HCT116 (cell line): ENCODE results near the gene NCCRP1. TPM values are rescaled to one million over a fixed set of nuclear protein-coding genes. Genes with fewer than 3 reads are reported as not detected.

ENCODE experiments used
- ATAC-seq: fragments of 200-7000 bp; cut with Tn5 transposase; 2 replicates; pipeline ENCODE4 v1.9.1; 2020; ENCODE audit warnings: mild to moderate bottlenecking, moderate library complexity
- BruUV-seq: library from RNA; stranded (reverse); fragments of 400-500 nt; replicated peaks from 2 replicates; lab custom pipeline; 2021; lab: Mats Ljungman, UMichigan
- CTCF ChIA-PET: fragments of 300-600 bp; sonication (Branson Sonifier 250); formaldehyde crosslinking; loops from one replicate; lab custom pipeline; 2021; ENCODE audit warnings: antibody characterized with exemption; lab: Charles Lee
- POLR2A ChIA-PET: fragments of 300-600, 350-600 bp; sonication (Branson Sonifier 250); formaldehyde crosslinking; loops from one replicate; lab custom pipeline; 2021; ENCODE audit warnings: antibody characterized with exemption; lab: Charles Lee
- RAD21 ChIA-PET, 2 experiments: fragments of 300-600 bp; sonication (Branson Sonifier 250); formaldehyde crosslinking; loops; one replicate each; lab custom pipeline; 2023; ENCODE audit warnings: low total read pairs in 2 of 2; ENCODE audit not compliant: uncharacterized antibody in 2 of 2, unreplicated experiment in 2 of 2, low non-redundant PET in 1 of 2; lab: Charles Lee
- DNase-seq: peaks from one replicate; pipeline ENCODE4 v3.0.0-alpha.2; 2010; ENCODE audit warnings: low read depth, low spot score
- H2AFZ ChIP-seq: fragments of 200-600 bp; shearing (Covaris generic), sonication (generic); 2 replicates; pipeline ENCODE4 v1.6.1; 2017; ENCODE audit warnings: low read depth, mixed run types, mixed read lengths, antibody characterized with exemption, low read length; ENCODE audit not compliant: poor library complexity, severe bottlenecking
- H3K27ac ChIP-seq: 2 replicates; pipeline ENCODE4 v1.5.1; 2012; ENCODE audit warnings: low read depth, low read length
- H3K27me3 ChIP-seq: fragments of 200-600 bp; sonication (generic); 2 replicates; pipeline ENCODE4 v1.6.1; 2016; ENCODE audit warnings: mixed run types, low read length, mixed read lengths; ENCODE audit not compliant: insufficient read depth
- H3K36me3 ChIP-seq, 2 experiments: fragments of 200-500 bp in 1 of 2; fragments of 200-600 bp in 1 of 2; sonication (Bioruptor generic) in 1 of 2; sonication (generic) in 1 of 2; 2 replicates each; pipeline versions ENCODE4 v1.5.1 to v1.6.1; 2014 to 2016; ENCODE audit warnings: low read length in 2 of 2, inconsistent platforms in 1 of 2, mixed read lengths in 1 of 2, mixed run types in 1 of 2; ENCODE audit not compliant: insufficient read depth in 2 of 2, control insufficient read depth in 1 of 2
- H3K4me1 ChIP-seq, 2 experiments: fragments of 200-600 bp in 1 of 2; sonication (generic) in 1 of 2; 2 replicates each; pipeline versions ENCODE4 v1.5.1 to v1.6.1; 2012 to 2017; ENCODE audit warnings: low read length in 2 of 2, inconsistent platforms in 1 of 2, mild to moderate bottlenecking in 1 of 2, mixed read lengths in 1 of 2, mixed run types in 1 of 2, moderate library complexity in 1 of 2; ENCODE audit not compliant: insufficient read depth in 2 of 2, control insufficient read depth in 1 of 2
- H3K4me2 ChIP-seq: fragments of 200-600 bp; sonication (generic); 2 replicates; pipeline ENCODE4 v1.6.1; 2017; ENCODE audit warnings: mixed run types, low read length, mixed read lengths
- H3K4me3 ChIP-seq, 2 experiments: fragments of 200-600 bp in 1 of 2; sonication (generic) in 1 of 2; replicated peaks in 1 of 2; 2 replicates each; pipeline ENCODE4 v1.5.1; 2011 to 2016; ENCODE audit warnings: low read length in 2 of 2, control low read depth in 1 of 2, low read depth in 1 of 2, mild to moderate bottlenecking in 1 of 2, mixed read lengths in 1 of 2, mixed run types in 1 of 2
- H3K79me2 ChIP-seq: fragments of 200-600 bp; sonication (generic); 2 replicates; pipeline ENCODE4 v1.6.1; 2017; ENCODE audit warnings: mild to moderate bottlenecking, mixed run types, low read length, moderate library complexity, mixed read lengths; ENCODE audit not compliant: insufficient read depth
- H3K9ac ChIP-seq: fragments of 200-600 bp; sonication (generic); 2 replicates; pipeline ENCODE4 v1.6.1; 2016; ENCODE audit warnings: low read length, mixed read lengths
- H3K9me2 ChIP-seq: fragments of 200-600 bp; sonication (generic), shearing (Covaris generic); 2 replicates; pipeline ENCODE4 v1.6.1; 2017; ENCODE audit warnings: mixed run types, mild to moderate bottlenecking, moderate library complexity; ENCODE audit not compliant: insufficient read depth
- H3K9me3 ChIP-seq, 2 experiments: fragments of 200-500 bp in 1 of 2; fragments of 200-600 bp in 1 of 2; sonication (Bioruptor generic) in 1 of 2; sonication (generic) in 1 of 2; 2 replicates each; pipeline ENCODE4 v1.6.1; 2014 to 2017; ENCODE audit warnings: low read length in 2 of 2, mixed read lengths in 2 of 2, inconsistent platforms in 1 of 2, low read depth in 1 of 2, mild to moderate bottlenecking in 1 of 2, mixed run types in 1 of 2, moderate library complexity in 1 of 2; ENCODE audit not compliant: control insufficient read depth in 1 of 2, insufficient read depth in 1 of 2
- H4K20me1 ChIP-seq: fragments of 200-600 bp; sonication (generic), shearing (Covaris generic); 2 replicates; pipeline ENCODE4 v1.6.1; 2017; ENCODE audit warnings: mixed run types, mild to moderate bottlenecking, moderate library complexity; ENCODE audit not compliant: insufficient read depth
- CBX3 ChIP-seq: IDR thresholded peaks from 2 replicates; pipeline ENCODE4 v1.6.1; 2012; ENCODE audit warnings: low read depth
- CEBPB ChIP-seq: IDR thresholded peaks from 2 replicates; pipeline ENCODE4 v1.6.1; 2012; ENCODE audit warnings: low read depth
- ELF1 ChIP-seq: IDR thresholded peaks from 2 replicates; pipeline ENCODE4 v1.6.1; 2012; ENCODE audit warnings: low read depth, borderline replicate concordance
- FOSL1 ChIP-seq: IDR thresholded peaks from 2 replicates; pipeline ENCODE4 v1.6.1; 2012; ENCODE audit warnings: low read depth
- JUND ChIP-seq: IDR thresholded peaks from 2 replicates; pipeline ENCODE4 v1.6.1; 2012
- POLR2A ChIP-seq: IDR thresholded peaks from 2 replicates; pipeline ENCODE4 v1.7.0; 2011; ENCODE audit warnings: borderline replicate concordance; ENCODE audit not compliant: insufficient read depth, insufficient read length; ENCODE audit errors: extremely low read depth
- SIN3A ChIP-seq: IDR thresholded peaks from 2 replicates; pipeline ENCODE4 v1.6.1; 2012; ENCODE audit warnings: low read depth
- SP1 ChIP-seq: IDR thresholded peaks from 2 replicates; pipeline ENCODE4 v1.6.1; 2012; ENCODE audit warnings: low read depth
- SRF ChIP-seq: IDR thresholded peaks from 2 replicates; pipeline ENCODE4 v1.6.1; 2012; ENCODE audit warnings: low read depth
- TCF7L2 ChIP-seq: IDR thresholded peaks from 2 replicates; pipeline ENCODE4 v1.7.0; 2011; ENCODE audit warnings: borderline replicate concordance, inconsistent platforms; ENCODE audit not compliant: insufficient read depth, insufficient read length; ENCODE audit errors: extremely low read depth
- YY1 ChIP-seq: IDR thresholded peaks from 2 replicates; pipeline ENCODE4 v1.6.1; 2011; ENCODE audit warnings: low read length, low read depth, moderate library complexity, mild to moderate bottlenecking; ENCODE audit not compliant: insufficient replicate concordance; ENCODE audit errors: extremely low read depth
- intact Hi-C: fragments of 100-400 bp; cut with micrococcal nuclease; formaldehyde crosslinking; loops from 2 replicates; pipeline ENCODE4 v1.10.0; 2022
- total RNA-seq: library from RNA; stranded (reverse); gene quantifications from one replicate; pipeline ENCODE4 v1.2.1, GENCODE V29; 2021; ENCODE audit not compliant: unreplicated experiment
- TF ChIP-seq, protein P1 (sequence below): IDR thresholded peaks from 2 replicates; pipeline ENCODE4 v1.6.1; 2012; ENCODE audit warnings: low read depth
- TF ChIP-seq, protein P2 (sequence below): IDR thresholded peaks from 2 replicates; pipeline ENCODE4 v1.6.1; 2011; ENCODE audit warnings: mild to moderate bottlenecking, low read length, moderate library complexity; ENCODE audit not compliant: insufficient replicate concordance; ENCODE audit errors: extremely low read depth
- TF ChIP-seq, protein P3 (sequence below), 3 experiments: fragments of 200-600 bp in 1 of 3; sonication (generic) in 1 of 3; IDR thresholded peaks in 2 of 3; conservative IDR thresholded peaks in 1 of 3; 2 replicates each; pipeline ENCODE4 v1.5.1; 2012 to 2017; ENCODE audit warnings: low read depth in 2 of 3, low read length in 2 of 3, antibody characterized with exemption in 1 of 3, borderline replicate concordance in 1 of 3, control low read depth in 1 of 3, mild to moderate bottlenecking in 1 of 3, mixed read lengths in 1 of 3, mixed run types in 1 of 3, moderate library complexity in 1 of 3; ENCODE audit not compliant: insufficient read depth in 1 of 3
- TF ChIP-seq, protein P4 (sequence below): IDR thresholded peaks from 2 replicates; pipeline ENCODE4 v1.6.1; 2012

The NCCRP1 gene
- total RNA-seq, 1 experiment from 2014 or later: 0.12 TPM

DNA sequence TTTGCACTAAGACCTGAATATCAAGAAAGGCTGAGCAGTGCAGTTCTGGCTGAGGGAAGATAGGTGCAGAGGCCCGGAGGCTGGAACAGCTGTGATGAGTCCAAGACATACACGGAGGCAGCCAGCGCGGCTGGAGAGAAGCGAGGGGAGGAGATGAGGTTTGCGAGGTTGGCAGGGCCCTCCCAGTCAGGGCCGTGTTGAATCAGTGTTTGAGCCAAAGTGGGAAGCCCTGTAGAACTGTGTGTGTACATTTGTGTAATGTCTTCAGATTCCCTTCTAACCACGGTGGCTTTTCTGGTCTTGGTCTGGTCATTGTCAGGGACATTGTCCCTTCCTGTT, 36.3 kb upstream of the NCCRP1 start:
- ATAC-seq (no peak), DNase-seq (no peak)
- H3K36me3 ChIP-seq: no peaks in the 10 kb centered on the region
- intact Hi-C loops: no loop called here
- no peak overlapping the region for H3K27ac ChIP-seq
- H3K4me1 ChIP-seq: peaks cover 16 to 18% of the 10 kb centered on the region in 2 experiments
- no peak for TF ChIP-seq TCF7L2
- TF ChIP-seq, protein P1, sequence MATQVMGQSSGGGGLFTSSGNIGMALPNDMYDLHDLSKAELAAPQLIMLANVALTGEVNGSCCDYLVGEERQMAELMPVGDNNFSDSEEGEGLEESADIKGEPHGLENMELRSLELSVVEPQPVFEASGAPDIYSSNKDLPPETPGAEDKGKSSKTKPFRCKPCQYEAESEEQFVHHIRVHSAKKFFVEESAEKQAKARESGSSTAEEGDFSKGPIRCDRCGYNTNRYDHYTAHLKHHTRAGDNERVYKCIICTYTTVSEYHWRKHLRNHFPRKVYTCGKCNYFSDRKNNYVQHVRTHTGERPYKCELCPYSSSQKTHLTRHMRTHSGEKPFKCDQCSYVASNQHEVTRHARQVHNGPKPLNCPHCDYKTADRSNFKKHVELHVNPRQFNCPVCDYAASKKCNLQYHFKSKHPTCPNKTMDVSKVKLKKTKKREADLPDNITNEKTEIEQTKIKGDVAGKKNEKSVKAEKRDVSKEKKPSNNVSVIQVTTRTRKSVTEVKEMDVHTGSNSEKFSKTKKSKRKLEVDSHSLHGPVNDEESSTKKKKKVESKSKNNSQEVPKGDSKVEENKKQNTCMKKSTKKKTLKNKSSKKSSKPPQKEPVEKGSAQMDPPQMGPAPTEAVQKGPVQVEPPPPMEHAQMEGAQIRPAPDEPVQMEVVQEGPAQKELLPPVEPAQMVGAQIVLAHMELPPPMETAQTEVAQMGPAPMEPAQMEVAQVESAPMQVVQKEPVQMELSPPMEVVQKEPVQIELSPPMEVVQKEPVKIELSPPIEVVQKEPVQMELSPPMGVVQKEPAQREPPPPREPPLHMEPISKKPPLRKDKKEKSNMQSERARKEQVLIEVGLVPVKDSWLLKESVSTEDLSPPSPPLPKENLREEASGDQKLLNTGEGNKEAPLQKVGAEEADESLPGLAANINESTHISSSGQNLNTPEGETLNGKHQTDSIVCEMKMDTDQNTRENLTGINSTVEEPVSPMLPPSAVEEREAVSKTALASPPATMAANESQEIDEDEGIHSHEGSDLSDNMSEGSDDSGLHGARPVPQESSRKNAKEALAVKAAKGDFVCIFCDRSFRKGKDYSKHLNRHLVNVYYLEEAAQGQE: no peak
- TF ChIP-seq, protein P2, sequence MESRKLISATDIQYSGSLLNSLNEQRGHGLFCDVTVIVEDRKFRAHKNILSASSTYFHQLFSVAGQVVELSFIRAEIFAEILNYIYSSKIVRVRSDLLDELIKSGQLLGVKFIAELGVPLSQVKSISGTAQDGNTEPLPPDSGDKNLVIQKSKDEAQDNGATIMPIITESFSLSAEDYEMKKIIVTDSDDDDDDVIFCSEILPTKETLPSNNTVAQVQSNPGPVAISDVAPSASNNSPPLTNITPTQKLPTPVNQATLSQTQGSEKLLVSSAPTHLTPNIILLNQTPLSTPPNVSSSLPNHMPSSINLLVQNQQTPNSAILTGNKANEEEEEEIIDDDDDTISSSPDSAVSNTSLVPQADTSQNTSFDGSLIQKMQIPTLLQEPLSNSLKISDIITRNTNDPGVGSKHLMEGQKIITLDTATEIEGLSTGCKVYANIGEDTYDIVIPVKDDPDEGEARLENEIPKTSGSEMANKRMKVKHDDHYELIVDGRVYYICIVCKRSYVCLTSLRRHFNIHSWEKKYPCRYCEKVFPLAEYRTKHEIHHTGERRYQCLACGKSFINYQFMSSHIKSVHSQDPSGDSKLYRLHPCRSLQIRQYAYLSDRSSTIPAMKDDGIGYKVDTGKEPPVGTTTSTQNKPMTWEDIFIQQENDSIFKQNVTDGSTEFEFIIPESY: no peak
- TF ChIP-seq, protein P3, sequence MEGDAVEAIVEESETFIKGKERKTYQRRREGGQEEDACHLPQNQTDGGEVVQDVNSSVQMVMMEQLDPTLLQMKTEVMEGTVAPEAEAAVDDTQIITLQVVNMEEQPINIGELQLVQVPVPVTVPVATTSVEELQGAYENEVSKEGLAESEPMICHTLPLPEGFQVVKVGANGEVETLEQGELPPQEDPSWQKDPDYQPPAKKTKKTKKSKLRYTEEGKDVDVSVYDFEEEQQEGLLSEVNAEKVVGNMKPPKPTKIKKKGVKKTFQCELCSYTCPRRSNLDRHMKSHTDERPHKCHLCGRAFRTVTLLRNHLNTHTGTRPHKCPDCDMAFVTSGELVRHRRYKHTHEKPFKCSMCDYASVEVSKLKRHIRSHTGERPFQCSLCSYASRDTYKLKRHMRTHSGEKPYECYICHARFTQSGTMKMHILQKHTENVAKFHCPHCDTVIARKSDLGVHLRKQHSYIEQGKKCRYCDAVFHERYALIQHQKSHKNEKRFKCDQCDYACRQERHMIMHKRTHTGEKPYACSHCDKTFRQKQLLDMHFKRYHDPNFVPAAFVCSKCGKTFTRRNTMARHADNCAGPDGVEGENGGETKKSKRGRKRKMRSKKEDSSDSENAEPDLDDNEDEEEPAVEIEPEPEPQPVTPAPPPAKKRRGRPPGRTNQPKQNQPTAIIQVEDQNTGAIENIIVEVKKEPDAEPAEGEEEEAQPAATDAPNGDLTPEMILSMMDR (IDR thresholded peaks at IDR 0.05 in 2 of 3, conservative IDR thresholded peaks at IDR 0.05 in 1 of 3; ENCODE audit: borderline replicate concordance in 1 of 3, insufficient read depth in 1 of 3, low read depth in 2 of 3, low read length in 2 of 3): no peak
- TF ChIP-seq FOSL1: no peak
- no peak for TF ChIP-seq CEBPB
- TF ChIP-seq ELF1: no peak
- TF ChIP-seq SRF: no peak
- no peak for TF ChIP-seq JUND
- no peak for TF ChIP-seq POLR2A
- TF ChIP-seq, protein P4, sequence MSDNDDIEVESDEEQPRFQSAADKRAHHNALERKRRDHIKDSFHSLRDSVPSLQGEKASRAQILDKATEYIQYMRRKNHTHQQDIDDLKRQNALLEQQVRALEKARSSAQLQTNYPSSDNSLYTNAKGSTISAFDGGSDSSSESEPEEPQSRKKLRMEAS: no peak
- TF ChIP-seq CBX3: no peak
- no peak for TF ChIP-seq YY1
- no peak for TF ChIP-seq SIN3A
- no peak for TF ChIP-seq SP1
- no peaks in the 10 kb centered on the region for H3K9me2 ChIP-seq
- H3K4me3 ChIP-seq: no peak overlapping the region
- no peak overlapping the region for H3K9ac ChIP-seq
- H2AFZ ChIP-seq: no peak overlapping the region
- ChIA-PET RAD21 (no interaction called here), POLR2A (no interaction called here), CTCF (no interaction called here)
- H3K9me3 ChIP-seq: no peaks in the 10 kb centered on the region
- H3K27me3 ChIP-seq: no peaks in the 10 kb centered on the region
- peaks cover 83% of the 10 kb centered on the region for H3K79me2 ChIP-seq
- H3K4me2 ChIP-seq: no peak overlapping the region
- no TSS peak for BruUV-seq
- H4K20me1 ChIP-seq: no peaks in the 10 kb centered on the region
